Lung (tissue), 12 donors: ENCODE data around the gene SKP1. TPM values are rescaled to one million over a fixed set of nuclear protein-coding genes. Genes with fewer than 3 reads are reported as not detected.

ENCODE experiments used
- ATAC-seq: fragments of 200-7000 bp; cut with Tn5 transposase; one replicate; pipeline ENCODE4 v1.9.1; 2020; ENCODE audit warnings: moderate number of reproducible peaks; ENCODE audit not compliant: insufficient read depth, low FRiP score
- DNase-seq, 3 donors: peaks; one replicate each; pipeline ENCODE4 v3.0.0-alpha.2; 2013 to 2017
- H3K27ac ChIP-seq, 2 donors: one replicate each; pipeline ENCODE4 v1.5.1; 2013; ENCODE audit warnings: mild to moderate bottlenecking in 2 of 2, moderate library complexity in 2 of 2, control low read depth in 1 of 2, inconsistent platforms in 1 of 2, low read depth in 1 of 2, low read length in 1 of 2
- H3K27me3 ChIP-seq, 3 donors: one replicate each; pipeline ENCODE4 v1.5.1; 2013; ENCODE audit warnings: low read length in 2 of 3; ENCODE audit not compliant: control insufficient read depth in 3 of 3, insufficient read depth in 3 of 3
- H3K36me3 ChIP-seq, 4 donors: one replicate each; pipeline ENCODE4 v1.5.1; 2013; ENCODE audit warnings: low read length in 4 of 4, mild to moderate bottlenecking in 1 of 4, moderate library complexity in 1 of 4; ENCODE audit not compliant: control insufficient read depth in 4 of 4, insufficient read depth in 4 of 4
- H3K4me1 ChIP-seq, 5 donors: one replicate each; pipeline ENCODE4 v1.5.1; 2013; ENCODE audit warnings: low read length in 5 of 5, mild to moderate bottlenecking in 2 of 5, moderate library complexity in 1 of 5; ENCODE audit not compliant: control insufficient read depth in 5 of 5, insufficient read depth in 5 of 5
- H3K4me3 ChIP-seq: one replicate; pipeline ENCODE4 v1.5.1; 2013; ENCODE audit warnings: mild to moderate bottlenecking, control low read depth, moderate library complexity
- H3K9ac ChIP-seq, 2 donors: one replicate each; pipeline ENCODE4 v1.5.1; 2013; ENCODE audit warnings: low read length in 2 of 2, control low read depth in 1 of 2; ENCODE audit not compliant: insufficient read depth in 1 of 2
- H3K9me3 ChIP-seq, 4 donors: one replicate each; pipeline ENCODE4 v1.5.1; 2013; ENCODE audit warnings: low read length in 3 of 4, mild to moderate bottlenecking in 1 of 4, moderate library complexity in 1 of 4; ENCODE audit not compliant: control insufficient read depth in 4 of 4, insufficient read depth in 3 of 4
- WGBS, 2 donors: extraction: QIAGEN DNeasy Blood & Tissue Kit; methylation state at CpG; one replicate each; pipeline ENCODE4 v1.1.7; 2013; 5-methylcytosine and 5-hydroxymethylcytosine counted together
- polyA plus RNA-seq, 2 donors: library from polyadenylated mRNA; stranded (reverse); fragments of 200-250 nt; gene quantifications; one replicate each; pipeline ENCODE4 v1.2.1, GENCODE V29; 2013
- total RNA-seq, 2 donors: library from RNA; depleted of rRNA in 1 of 2; stranded (reverse); fragments of >200 nt in 1 of 2; gene quantifications; one replicate each; pipeline ENCODE4 v1.2.1, GENCODE V29; 2014 to 2021
- TF ChIP-seq, protein P1 (sequence below): IDR thresholded peaks from 2 replicates; pipeline ENCODE4 v1.5.1; 2012; ENCODE audit warnings: mild to moderate bottlenecking; ENCODE audit errors: control extremely low read depth, extremely low read depth
- donor health status: control.
- donor health status: control.
- donor health status: Bipolar disorder and iron deficiency.
- donor health status: healthy.
- donor health status: DM: yes; HTN: yes; CAD: no.

Gene SKP1
- total and polyA plus RNA-seq, 4 donors = 149 to 551 (median 283) TPM

DNA sequence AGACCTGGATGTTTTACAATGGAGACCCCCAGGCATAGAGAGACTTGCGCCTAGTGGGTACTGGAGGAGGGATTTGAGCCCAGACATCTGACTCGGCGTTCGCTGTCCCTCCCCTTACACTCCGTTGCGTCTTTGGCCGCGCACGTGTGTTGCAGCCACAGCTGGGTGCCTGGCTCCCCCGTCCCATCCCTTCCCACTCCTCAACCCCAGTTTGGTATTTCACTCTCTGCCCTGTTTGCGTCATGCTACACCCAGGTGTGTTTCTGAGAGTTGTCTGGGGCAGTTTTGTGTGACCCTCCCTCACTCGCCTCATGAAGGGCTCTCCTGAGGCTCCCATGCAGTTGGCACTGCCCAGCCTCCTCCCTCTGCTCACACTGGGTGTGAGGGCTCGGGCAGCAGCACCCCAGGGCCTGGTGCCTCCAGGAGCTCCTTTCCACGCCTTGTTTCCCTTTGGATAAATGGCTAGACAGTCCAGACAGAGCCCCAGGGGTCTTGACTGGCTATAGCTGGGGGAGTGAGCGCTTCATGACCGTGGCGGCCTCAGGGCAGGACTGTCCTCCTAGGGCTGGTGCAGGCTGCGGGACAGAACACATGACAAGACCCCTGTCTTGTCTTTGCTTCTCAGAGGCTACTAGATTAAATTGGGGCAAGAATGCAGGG is 48.6 kb downstream of the SKP1 start:
- ATAC-seq = no peak
- H3K9ac ChIP-seq = no peak overlapping the region
- no peaks in the 10 kb centered on the region for H3K27me3 ChIP-seq
- WGBS, 2 donors = 83 to 84% methylated on average over 18 of the region's 18 CpGs
- DNase-seq = no peak
- TF ChIP-seq, protein P1, sequence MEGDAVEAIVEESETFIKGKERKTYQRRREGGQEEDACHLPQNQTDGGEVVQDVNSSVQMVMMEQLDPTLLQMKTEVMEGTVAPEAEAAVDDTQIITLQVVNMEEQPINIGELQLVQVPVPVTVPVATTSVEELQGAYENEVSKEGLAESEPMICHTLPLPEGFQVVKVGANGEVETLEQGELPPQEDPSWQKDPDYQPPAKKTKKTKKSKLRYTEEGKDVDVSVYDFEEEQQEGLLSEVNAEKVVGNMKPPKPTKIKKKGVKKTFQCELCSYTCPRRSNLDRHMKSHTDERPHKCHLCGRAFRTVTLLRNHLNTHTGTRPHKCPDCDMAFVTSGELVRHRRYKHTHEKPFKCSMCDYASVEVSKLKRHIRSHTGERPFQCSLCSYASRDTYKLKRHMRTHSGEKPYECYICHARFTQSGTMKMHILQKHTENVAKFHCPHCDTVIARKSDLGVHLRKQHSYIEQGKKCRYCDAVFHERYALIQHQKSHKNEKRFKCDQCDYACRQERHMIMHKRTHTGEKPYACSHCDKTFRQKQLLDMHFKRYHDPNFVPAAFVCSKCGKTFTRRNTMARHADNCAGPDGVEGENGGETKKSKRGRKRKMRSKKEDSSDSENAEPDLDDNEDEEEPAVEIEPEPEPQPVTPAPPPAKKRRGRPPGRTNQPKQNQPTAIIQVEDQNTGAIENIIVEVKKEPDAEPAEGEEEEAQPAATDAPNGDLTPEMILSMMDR = no peak
- H3K4me3 ChIP-seq = no peak overlapping the region
- H3K9me3 ChIP-seq = no peaks in the 10 kb centered on the region
- H3K36me3 ChIP-seq = peaks cover 0 to 13% (median 7%) of the 10 kb centered on the region in 4 donors
- H3K27ac ChIP-seq = peak overlapping the region in 1 of 2 donors; percentile 46
- H3K4me1 ChIP-seq = peaks cover 4 to 48% (median 20%) of the 10 kb centered on the region in 5 donors

DNA sequence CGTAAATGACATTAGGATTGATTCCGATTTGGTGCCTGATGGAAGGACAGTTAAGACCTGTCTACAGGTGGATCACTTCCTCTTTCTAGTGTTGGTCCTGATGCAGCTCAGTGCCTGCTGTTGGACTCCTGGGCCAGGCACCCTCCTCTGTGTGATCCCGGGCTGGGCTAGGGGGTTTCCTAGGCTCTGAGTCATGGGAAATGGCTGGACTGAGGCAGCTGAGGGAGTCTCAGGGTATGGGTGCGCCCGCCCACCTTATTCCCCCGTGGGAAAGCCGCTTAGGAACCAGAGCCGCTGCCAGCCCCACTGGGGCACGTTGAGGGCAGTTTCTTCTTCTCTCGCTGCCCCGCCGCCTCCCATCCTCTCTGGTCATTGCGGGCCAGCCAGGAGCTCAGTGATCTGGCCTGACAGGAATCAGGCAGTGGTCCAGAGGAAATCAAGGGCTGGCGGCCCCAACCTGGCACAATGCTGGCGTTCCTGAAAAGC is 49.3 kb downstream of the SKP1 start:
- Histone ChIP-seq H3K4me1 (peaks cover 4 to 43% (median 19%) of the 10 kb centered on the region in 5 donors), H3K9ac (no peak overlapping the region), H3K4me3 (no peak overlapping the region), H3K36me3 (peaks cover 0 to 16% (median 7%) of the 10 kb centered on the region in 4 donors), H3K27ac (peak overlapping the region in 1 of 2 donors; percentile 3), H3K27me3 (no peaks in the 10 kb centered on the region), H3K9me3 (no peaks in the 10 kb centered on the region)
- no peak for DNase-seq
- WGBS, 2 donors = 60 to 76% methylated on average over 15 of the region's 15 CpGs
- no peak for ATAC-seq
- TF ChIP-seq, protein P1 = no peak

DNA sequence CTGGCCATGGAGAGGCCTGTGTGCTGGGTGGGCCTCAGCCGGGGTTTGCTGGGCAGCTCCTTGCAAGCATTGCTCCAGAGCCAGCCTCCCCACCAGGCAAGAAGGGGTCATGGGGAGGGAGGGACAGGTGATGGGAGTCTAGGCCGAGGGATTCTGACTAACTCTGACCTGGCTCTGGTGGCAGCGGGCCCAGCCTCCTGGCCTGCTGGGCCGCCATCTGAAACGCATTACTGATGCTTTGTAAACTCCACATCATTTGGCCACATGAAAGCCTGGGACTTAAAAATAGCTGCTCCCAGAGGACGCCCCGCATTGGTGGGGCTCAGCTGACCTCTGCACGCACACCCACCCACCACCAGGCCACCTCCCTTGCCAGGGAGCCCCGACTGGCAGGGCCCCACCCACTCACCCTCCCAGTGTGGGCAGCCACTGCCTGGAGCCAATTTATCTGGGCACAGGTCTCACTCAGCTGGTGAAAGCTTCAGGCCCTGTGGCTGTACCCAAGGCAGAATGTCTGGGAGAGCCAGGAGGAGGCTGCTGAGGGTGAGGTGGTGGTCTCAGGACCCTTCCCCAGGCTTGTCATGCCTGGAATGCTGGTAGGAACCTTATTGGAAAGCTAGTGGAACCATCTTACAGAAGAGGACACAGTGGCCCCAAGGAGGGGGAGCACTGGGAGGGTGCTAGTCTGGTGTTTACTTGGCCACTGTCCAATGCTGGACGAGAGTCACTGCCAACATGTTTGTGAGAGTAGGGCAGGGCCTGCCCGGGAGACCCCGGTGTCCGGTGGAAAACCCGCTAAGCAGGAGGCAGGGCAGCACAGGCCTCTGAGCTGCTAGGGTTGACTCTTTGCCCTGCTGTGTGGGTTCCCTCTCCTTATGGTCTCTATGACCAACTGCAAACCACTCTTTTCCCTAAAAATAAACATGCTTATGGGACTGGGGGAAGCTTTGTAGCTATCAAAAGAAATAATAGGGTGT is 51.4 kb downstream of the SKP1 start:
- ATAC-seq = no peak
- DNase-seq = peak; percentile 54 to 67 (median 58)
- H3K4me1 ChIP-seq = peaks cover 4 to 31% (median 15%) of the 10 kb centered on the region in 5 donors

More for the DNA sequence above, 51.4 kb downstream of the SKP1 start:
- H3K4me3 ChIP-seq = no peak overlapping the region
- no peaks in the 10 kb centered on the region for H3K27me3 ChIP-seq
- peak overlapping the region; percentile 17 to 55 for H3K27ac ChIP-seq
- no peaks in the 10 kb centered on the region for H3K9me3 ChIP-seq
- no peak overlapping the region for H3K9ac ChIP-seq
- 51 to 67% methylated on average over 14 of the region's 14 CpGs for WGBS, 2 donors
- peaks cover 0 to 10% (median 6%) of the 10 kb centered on the region in 4 donors for H3K36me3 ChIP-seq
- TF ChIP-seq, protein P1 = no peak
